Fibroblast of lung (primary cell): ENCODE data around the gene CLUH. TPM values are rescaled to one million over a fixed set of nuclear protein-coding genes. Genes with fewer than 3 reads are reported as not detected.

Experiments used
- DNase-seq, 2 donors: peaks; one replicate each; pipeline versions ENCODE4 v3.0.0 to v3.0.0-alpha.2; 2010; ENCODE audit warnings: low read depth in 2 of 2
- H2AFZ ChIP-seq: 2 replicates; pipeline ENCODE4 v1.5.1; 2012; ENCODE audit warnings: low read length, control low read depth, inconsistent platforms
- H3K27ac ChIP-seq: 2 replicates; pipeline ENCODE4 v1.5.1; 2011; ENCODE audit warnings: low read length, control low read depth; ENCODE audit not compliant: insufficient read depth
- H3K27me3 ChIP-seq: 2 replicates; pipeline ENCODE4 v1.5.1; 2011; ENCODE audit warnings: mild to moderate bottlenecking, low read length; ENCODE audit not compliant: control insufficient read depth, insufficient read depth
- H3K36me3 ChIP-seq: 2 replicates; pipeline ENCODE4 v1.5.1; 2011; ENCODE audit warnings: low read length; ENCODE audit not compliant: control insufficient read depth, insufficient read depth
- H3K4me1 ChIP-seq: 2 replicates; pipeline ENCODE4 v1.5.1; 2011; ENCODE audit warnings: low read length; ENCODE audit not compliant: control insufficient read depth, insufficient read depth; ENCODE audit errors: extremely low read depth
- H3K4me2 ChIP-seq: 2 replicates; pipeline ENCODE4 v1.5.1; 2011; ENCODE audit warnings: low read length, control low read depth; ENCODE audit not compliant: insufficient read depth; ENCODE audit errors: extremely low read depth
- H3K4me3 ChIP-seq, 4 experiments: fragments of 200-600 bp in 1 of 4; sonication (generic) in 1 of 4; replicated peaks in 1 of 4; 2 replicates each; pipeline ENCODE4 v1.5.1; 2011 to 2016; ENCODE audit warnings: low read length in 4 of 4, low read depth in 3 of 4, mild to moderate bottlenecking in 3 of 4, control low read depth in 2 of 4, inconsistent platforms in 1 of 4, mixed read lengths in 1 of 4; ENCODE audit not compliant: insufficient read depth in 1 of 4; ENCODE audit errors: control extremely low read depth in 1 of 4
- H3K79me2 ChIP-seq: 2 replicates; pipeline ENCODE4 v1.5.1; 2012; ENCODE audit warnings: mild to moderate bottlenecking, low read length, inconsistent platforms; ENCODE audit not compliant: control insufficient read depth, insufficient read depth
- H3K9ac ChIP-seq: 2 replicates; pipeline ENCODE4 v1.5.1; 2011; ENCODE audit warnings: mild to moderate bottlenecking, low read length, control low read depth; ENCODE audit not compliant: insufficient read depth
- H3K9me3 ChIP-seq: 2 replicates; pipeline ENCODE4 v1.5.1; 2012; ENCODE audit warnings: low read depth, low read length; ENCODE audit not compliant: control insufficient read depth, insufficient read depth
- H4K20me1 ChIP-seq: 2 replicates; pipeline ENCODE4 v1.5.1; 2011; ENCODE audit warnings: low read length; ENCODE audit not compliant: control insufficient read depth, insufficient read depth; ENCODE audit errors: extremely low read depth
- EZH2 ChIP-seq: IDR thresholded peaks from 2 replicates; pipeline ENCODE4 v1.5.1; 2012; ENCODE audit warnings: low read length, control low read depth, mild to moderate bottlenecking; ENCODE audit errors: missing control alignments
- polyA plus RNA-seq, 2 donors: library from polyadenylated mRNA; depleted of rRNA in 1 of 2; stranded (reverse) in 1 of 2; unstranded in 1 of 2; fragments of >200 nt; gene quantifications; 2 replicates each; pipeline ENCODE4 v1.2.1, GENCODE V29; 2011 to 2012; ENCODE audit warnings: missing spikeins in 1 of 2
- total RNA-seq: library from RNA; depleted of rRNA; stranded (reverse); fragments of >200 nt; gene quantifications from 2 replicates; pipeline ENCODE4 v1.2.1, GENCODE V29; 2014
- TF ChIP-seq, protein P1 (sequence below), 2 donors: IDR thresholded peaks in 1 of 2; conservative IDR thresholded peaks in 1 of 2; 1 replicate in 1 of 2; 2 replicates in 1 of 2; pipeline ENCODE4 v1.5.1; 2011 to 2012; ENCODE audit warnings: low read length in 2 of 2, control low read depth in 1 of 2, inconsistent platforms in 1 of 2, low read depth in 1 of 2, mild to moderate bottlenecking in 1 of 2

Gene CLUH
- total and polyA plus RNA-seq, 2 donors (not counting 1 experiment from before 2014, with no cell fraction given) = 10.5 to 29.4 TPM

DNA sequence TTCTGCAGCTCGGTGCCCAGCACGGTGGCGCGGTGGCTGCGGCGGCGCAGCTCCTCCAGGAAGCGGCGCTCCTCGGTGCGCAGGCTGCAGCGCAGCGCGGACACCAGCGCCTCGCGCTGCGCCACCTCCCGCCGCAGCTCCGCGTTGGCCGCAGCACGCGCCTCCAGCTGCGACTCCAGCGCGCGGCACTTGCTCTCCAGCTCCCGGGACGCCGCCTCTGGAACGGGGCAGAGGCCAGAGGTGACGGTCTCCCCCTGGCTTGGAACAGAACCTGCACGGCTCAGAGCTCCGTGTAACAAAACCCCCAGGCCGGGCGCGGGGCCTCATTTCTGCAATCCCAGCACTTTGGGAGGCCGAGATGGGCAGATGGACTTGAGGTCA is 13.2 kb upstream of the CLUH start:
- H3K27me3 ChIP-seq = peaks cover 27% of the 10 kb centered on the region
- H2AFZ ChIP-seq = no peak overlapping the region
- no peak overlapping the region for H3K9ac ChIP-seq
- TF ChIP-seq, protein P1, sequence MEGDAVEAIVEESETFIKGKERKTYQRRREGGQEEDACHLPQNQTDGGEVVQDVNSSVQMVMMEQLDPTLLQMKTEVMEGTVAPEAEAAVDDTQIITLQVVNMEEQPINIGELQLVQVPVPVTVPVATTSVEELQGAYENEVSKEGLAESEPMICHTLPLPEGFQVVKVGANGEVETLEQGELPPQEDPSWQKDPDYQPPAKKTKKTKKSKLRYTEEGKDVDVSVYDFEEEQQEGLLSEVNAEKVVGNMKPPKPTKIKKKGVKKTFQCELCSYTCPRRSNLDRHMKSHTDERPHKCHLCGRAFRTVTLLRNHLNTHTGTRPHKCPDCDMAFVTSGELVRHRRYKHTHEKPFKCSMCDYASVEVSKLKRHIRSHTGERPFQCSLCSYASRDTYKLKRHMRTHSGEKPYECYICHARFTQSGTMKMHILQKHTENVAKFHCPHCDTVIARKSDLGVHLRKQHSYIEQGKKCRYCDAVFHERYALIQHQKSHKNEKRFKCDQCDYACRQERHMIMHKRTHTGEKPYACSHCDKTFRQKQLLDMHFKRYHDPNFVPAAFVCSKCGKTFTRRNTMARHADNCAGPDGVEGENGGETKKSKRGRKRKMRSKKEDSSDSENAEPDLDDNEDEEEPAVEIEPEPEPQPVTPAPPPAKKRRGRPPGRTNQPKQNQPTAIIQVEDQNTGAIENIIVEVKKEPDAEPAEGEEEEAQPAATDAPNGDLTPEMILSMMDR (conservative IDR thresholded peaks at IDR 0.05 in 1 of 2, IDR thresholded peaks at IDR 0.05 in 1 of 2; ENCODE audit: low read depth in 1 of 2, low read length in 2 of 2) = no peak
- no peak for TF ChIP-seq EZH2
- H3K4me1 ChIP-seq = no peaks in the 10 kb centered on the region
- H3K27ac ChIP-seq = no peak overlapping the region
- no peaks in the 10 kb centered on the region for H3K9me3 ChIP-seq
- H4K20me1 ChIP-seq = no peaks in the 10 kb centered on the region
- H3K36me3 ChIP-seq = no peaks in the 10 kb centered on the region
- H3K4me2 ChIP-seq = no peak overlapping the region
- H3K4me3 ChIP-seq = no peak overlapping the region
- peak; percentile 25 to 35 for DNase-seq
- H3K79me2 ChIP-seq = no peaks in the 10 kb centered on the region

DNA sequence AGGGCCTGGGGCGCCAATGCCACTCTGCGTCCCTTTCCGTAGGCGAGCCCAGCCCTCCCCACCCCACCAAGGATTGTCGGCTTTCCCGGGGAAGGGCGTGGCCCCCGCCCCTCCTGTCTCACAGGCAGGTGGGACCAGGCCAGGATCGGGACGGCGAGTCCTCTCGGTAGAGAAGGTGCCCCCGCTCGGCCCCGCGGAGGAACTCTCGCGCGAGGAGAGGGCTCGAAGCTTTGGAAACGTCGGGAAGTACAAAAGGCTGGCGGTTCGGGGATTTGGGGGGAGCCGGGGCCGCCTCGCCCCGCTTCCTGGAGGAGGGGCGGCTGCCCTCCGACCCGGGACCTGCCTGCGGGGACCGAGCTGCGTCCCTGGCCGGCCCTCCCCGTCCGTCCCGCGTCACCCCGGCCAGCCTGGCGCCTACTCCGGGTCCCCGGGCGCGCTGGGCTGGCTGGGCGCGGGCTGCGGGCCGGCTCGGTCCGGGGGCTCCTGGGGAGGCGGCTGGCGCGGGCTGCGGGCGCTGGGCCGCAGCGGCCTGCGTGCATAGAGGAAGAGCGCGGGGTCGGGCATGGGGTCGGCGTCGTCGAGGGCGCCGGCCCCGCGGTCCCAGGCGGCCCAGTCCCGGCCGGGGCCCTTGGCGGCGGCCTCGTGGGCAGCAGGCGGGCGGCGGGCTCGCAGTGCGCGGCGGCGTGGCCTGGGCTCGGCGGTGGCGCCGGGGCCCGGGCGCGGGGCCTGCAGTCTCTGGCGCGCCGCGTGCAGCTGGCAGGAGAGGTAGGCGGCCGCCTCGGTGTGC is 12.6 kb upstream of the CLUH start:
- DNase-seq = no peak
- Histone ChIP-seq H3K27me3 (peaks cover 27% of the 10 kb centered on the region), H3K4me3 (no peak overlapping the region)

DNA sequence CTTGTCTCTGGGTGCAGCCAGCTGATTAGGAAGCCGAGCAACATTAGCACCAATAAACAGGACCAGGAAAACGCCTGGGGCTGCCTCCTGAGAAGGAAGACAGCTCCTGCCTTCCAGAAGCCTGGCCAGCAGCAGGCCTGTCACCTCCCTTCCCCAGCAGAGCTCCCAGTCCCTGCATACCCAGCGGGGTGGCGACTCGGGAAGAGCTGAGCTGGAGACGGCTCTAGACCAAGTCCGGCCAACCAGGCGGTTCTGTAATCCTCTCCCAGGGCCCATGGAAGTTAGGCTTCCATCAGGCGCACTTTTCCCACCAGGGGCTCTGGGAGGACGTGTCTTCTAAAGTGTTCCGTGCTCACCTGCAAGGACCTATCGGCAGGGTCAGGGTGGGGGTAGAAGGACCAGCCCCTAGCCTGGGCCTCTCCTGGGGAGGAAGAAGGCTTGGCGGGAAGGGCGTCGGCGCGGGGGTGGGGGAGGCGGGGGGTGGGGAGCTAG is 12.0 kb upstream of the CLUH start:
- H3K4me3 ChIP-seq = no peak overlapping the region
- no peak overlapping the region for H3K4me2 ChIP-seq
- TF ChIP-seq, protein P1 (conservative IDR thresholded peaks at IDR 0.05 in 1 of 2, IDR thresholded peaks at IDR 0.05 in 1 of 2; ENCODE audit: low read depth in 1 of 2, low read length in 2 of 2) = no peak
- peak; percentile 14 for TF ChIP-seq EZH2

More for the DNA sequence above, 12.6 kb upstream of the CLUH start:
- Histone ChIP-seq H3K9me3 (no peaks in the 10 kb centered on the region), H3K79me2 (no peaks in the 10 kb centered on the region), H3K36me3 (no peaks in the 10 kb centered on the region), H2AFZ (no peak overlapping the region), H3K27ac (no peak overlapping the region), H3K4me2 (peak overlapping the region; percentile 5), H4K20me1 (no peaks in the 10 kb centered on the region), H3K9ac (no peak overlapping the region), H3K4me1 (no peaks in the 10 kb centered on the region)
- TF ChIP-seq, protein P1 (conservative IDR thresholded peaks at IDR 0.05 in 1 of 2, IDR thresholded peaks at IDR 0.05 in 1 of 2; ENCODE audit: low read depth in 1 of 2, low read length in 2 of 2) = no peak
- no peak for TF ChIP-seq EZH2

More for the DNA sequence above, 12.0 kb upstream of the CLUH start:
- H4K20me1 ChIP-seq = no peaks in the 10 kb centered on the region
- no peaks in the 10 kb centered on the region for H3K36me3 ChIP-seq
- H3K79me2 ChIP-seq = no peaks in the 10 kb centered on the region
- H3K9ac ChIP-seq = no peak overlapping the region
- H3K4me1 ChIP-seq = no peaks in the 10 kb centered on the region
- H3K27me3 ChIP-seq = peaks cover 27% of the 10 kb centered on the region
- no peak for DNase-seq
- H3K9me3 ChIP-seq = no peaks in the 10 kb centered on the region
- H3K27ac ChIP-seq = no peak overlapping the region
- no peak overlapping the region for H2AFZ ChIP-seq
